WERI-Rb-1 (cell line): ENCODE data around the gene ULK1.

Source experiments
- DNase-seq: peaks from one replicate; pipeline ENCODE4 v3.0.0-alpha.2; 2020
- H3K27ac ChIP-seq: fragments of 250-450 bp; sonication (Bioruptor Pico); 2 replicates; pipeline ENCODE4 v1.5.1; 2020; ENCODE audit warnings: mild to moderate bottlenecking, moderate library complexity
- H3K27me3 ChIP-seq: fragments of 250-450 bp; sonication (Bioruptor Pico); 2 replicates; pipeline ENCODE4 v1.5.1; 2021; ENCODE audit warnings: mild to moderate bottlenecking, low read depth, moderate library complexity; ENCODE audit not compliant: insufficient read depth, severe bottlenecking
- H3K36me3 ChIP-seq: fragments of 250-450 bp; sonication (Bioruptor Pico); 2 replicates; pipeline ENCODE4 v1.5.1; 2020; ENCODE audit warnings: mild to moderate bottlenecking, moderate library complexity
- H3K4me3 ChIP-seq: 2 replicates; pipeline ENCODE4 v1.5.1; 2011; ENCODE audit warnings: low read depth, mild to moderate bottlenecking, control low read depth, low read length
- H3K9me3 ChIP-seq: fragments of 250-450 bp; sonication (Bioruptor Pico); 2 replicates; pipeline ENCODE4 v1.5.1; 2021; ENCODE audit warnings: mild to moderate bottlenecking, moderate library complexity; ENCODE audit not compliant: severe bottlenecking
- CTCF ChIP-seq: IDR thresholded peaks from 2 replicates; pipeline ENCODE4 v1.5.1; 2011; ENCODE audit warnings: low read depth, mild to moderate bottlenecking, control low read depth, inconsistent platforms, low read length

ULK1 gene

GRCh38 chr12:131853832-131854797 lies 40.3 kb upstream of the ULK1 start:
- Histone ChIP-seq H3K27me3 (no peaks in the 10 kb centered on the region), H3K4me3 (no peak overlapping the region), H3K36me3 (no peaks in the 10 kb centered on the region; the same call in 1 of the 2 replicates), H3K9me3 (peaks cover 3% of the 10 kb centered on the region), H3K27ac (no peak overlapping the region)
- peak; percentile 35; the same call in 1 of the 2 replicates for TF ChIP-seq CTCF
- no peak for DNase-seq

- Histone ChIP-seq H3K27me3 (no peaks in the 10 kb centered on the region), H3K9me3 (peaks cover 3% of the 10 kb centered on the region), H3K27ac (no peak overlapping the region), H3K36me3 (no peaks in the 10 kb centered on the region; the same call in 1 of the 2 replicates), H3K4me3 (no peak overlapping the region)
- no peak for TF ChIP-seq CTCF
- DNase-seq = no peak
These were observed 39.5 kb upstream of the ULK1 start for GRCh38 chr12:131854861-131855476.

DNA sequence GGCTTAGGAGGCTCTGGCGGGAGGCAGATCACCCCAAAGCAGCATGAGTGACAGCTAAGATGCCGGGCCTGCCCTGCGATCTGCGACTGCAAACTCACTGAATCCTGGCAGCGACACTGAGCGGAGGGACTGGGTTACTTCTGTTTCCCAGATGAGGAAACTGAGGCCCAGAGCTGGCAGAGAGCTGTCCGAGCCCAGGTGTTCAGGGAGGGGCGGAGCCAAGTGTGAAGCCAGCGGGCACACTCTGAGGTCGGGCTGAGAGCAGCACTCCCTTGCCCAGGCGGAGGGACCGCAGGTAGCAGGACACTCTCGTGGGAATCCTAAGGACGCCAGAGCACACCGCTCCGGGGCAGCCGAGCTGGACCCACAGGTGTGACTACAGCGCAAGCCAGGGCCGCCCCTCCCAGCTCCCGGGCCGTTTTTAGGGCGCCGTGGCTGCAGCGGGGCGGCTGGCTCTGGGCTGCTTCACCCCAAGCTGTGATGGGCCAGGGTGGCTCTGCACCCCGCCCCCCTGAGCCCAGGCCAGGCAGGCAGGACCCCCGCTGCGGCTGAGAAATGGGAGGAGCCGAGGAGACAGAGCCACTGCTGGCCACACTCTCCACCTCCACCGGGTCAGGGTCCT lies 38.8 kb upstream of the ULK1 start:
- no peak for DNase-seq

GRCh38 chr12:131856366-131857097 lies 37.9 kb upstream of the ULK1 start:
- Histone ChIP-seq H3K4me3 (no peak overlapping the region), H3K27ac (no peak overlapping the region), H3K36me3 (no peaks in the 10 kb centered on the region; the same call in 1 of the 2 replicates), H3K9me3 (peaks cover 3% of the 10 kb centered on the region), H3K27me3 (no peaks in the 10 kb centered on the region)
- DNase-seq = no peak
- TF ChIP-seq CTCF = no peak

More for the DNA sequence above, 38.8 kb upstream of the ULK1 start:
- Histone ChIP-seq H3K9me3 (peaks cover 3% of the 10 kb centered on the region), H3K4me3 (no peak overlapping the region), H3K36me3 (no peaks in the 10 kb centered on the region; the same call in 1 of the 2 replicates), H3K27ac (no peak overlapping the region), H3K27me3 (no peaks in the 10 kb centered on the region)
- no peak for TF ChIP-seq CTCF

DNA sequence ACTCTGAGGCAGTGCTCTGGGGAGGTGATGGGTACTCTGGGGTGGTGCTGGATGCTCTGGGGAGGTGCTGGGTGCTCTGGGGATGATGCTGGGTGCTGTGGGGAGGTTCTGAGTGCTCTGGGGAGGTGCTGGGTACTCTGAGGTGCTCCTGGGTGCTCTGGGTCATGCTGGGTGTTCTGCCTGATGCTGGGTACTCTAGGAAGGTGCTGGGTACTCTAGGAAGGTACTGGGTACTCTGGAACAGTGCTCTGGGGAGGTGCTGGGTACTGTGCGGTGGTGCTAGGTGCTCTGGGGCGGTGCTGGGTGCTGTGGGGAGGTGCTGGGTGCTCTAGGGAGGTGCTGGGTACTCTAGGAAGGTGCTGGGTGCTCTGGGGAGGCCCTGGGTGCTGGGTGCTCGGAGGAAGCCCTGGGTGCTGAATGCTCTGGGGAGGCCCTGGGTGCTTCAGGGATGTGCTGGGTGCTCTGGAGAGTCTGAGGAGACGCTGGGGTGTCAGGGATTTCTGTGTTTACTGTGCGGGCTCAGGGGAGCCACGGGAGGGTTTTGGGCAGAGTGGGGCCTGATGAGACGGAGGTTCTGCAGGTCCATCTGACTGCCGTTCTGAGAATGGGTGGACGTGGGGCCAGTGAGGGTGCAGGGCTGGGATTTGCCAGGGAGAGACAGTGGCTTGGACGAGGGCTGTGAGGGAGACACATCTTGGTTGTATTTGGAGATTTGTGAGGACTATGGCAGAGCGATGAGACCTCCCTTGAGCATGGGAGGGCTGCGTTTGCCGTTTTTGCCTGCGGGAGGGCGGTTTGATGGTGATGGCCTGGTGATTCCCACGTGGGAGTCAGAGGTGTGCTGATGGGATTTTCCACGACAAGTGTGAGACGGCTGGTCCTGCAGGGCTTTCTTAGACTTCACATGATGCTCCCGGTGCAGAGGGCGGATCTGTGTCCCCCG lies 36.2 kb upstream of the ULK1 start:
- DNase-seq = no peak
- H3K4me3 ChIP-seq = no peak overlapping the region
- H3K36me3 ChIP-seq = no peaks in the 10 kb centered on the region
- H3K9me3 ChIP-seq = peaks cover 3% of the 10 kb centered on the region
- no peaks in the 10 kb centered on the region for H3K27me3 ChIP-seq
- TF ChIP-seq CTCF = no peak
- H3K27ac ChIP-seq = no peak overlapping the region
